H1 (cell line): ENCODE data around the gene NCKAP1.

ENCODE experiments used
- CTCF ChIP-seq, 3 experiments: IDR thresholded peaks; 1 replicate in 2 of 3; 2 replicates in 1 of 3; pipeline versions ENCODE4 v1.5.1 to v1.6.1; 2011; ENCODE audit warnings: low read length in 3 of 3, mild to moderate bottlenecking in 3 of 3, inconsistent platforms in 2 of 3, low read depth in 1 of 3, moderate library complexity in 1 of 3; ENCODE audit not compliant: insufficient read depth in 1 of 3; ENCODE audit errors: control extremely low read depth in 1 of 3
- FOSL1 ChIP-seq: IDR thresholded peaks from 2 replicates; pipeline ENCODE4 v1.6.1; 2011; ENCODE audit warnings: mild to moderate bottlenecking, low read depth, low read length, moderate library complexity; ENCODE audit not compliant: insufficient read depth
- POLR2A ChIP-seq, 2 experiments: IDR thresholded peaks; 1 replicate in 1 of 2; 2 replicates in 1 of 2; pipeline ENCODE4 v1.6.1; 2011; ENCODE audit warnings: low read depth in 2 of 2, low read length in 2 of 2, mild to moderate bottlenecking in 2 of 2; ENCODE audit errors: control extremely low read depth in 1 of 2
- POLR2AphosphoS5 ChIP-seq: IDR thresholded peaks from 2 replicates; pipeline ENCODE4 v1.6.1; 2011; ENCODE audit warnings: low read depth, low read length
- RAD21 ChIP-seq, 2 experiments: IDR thresholded peaks in 1 of 2; conservative IDR thresholded peaks in 1 of 2; 2 replicates each; pipeline ENCODE4 v1.6.1; 2011; ENCODE audit warnings: low read depth in 2 of 2, low read length in 2 of 2, improper control_type of control experiment in 1 of 2, inconsistent platforms in 1 of 2, mild to moderate bottlenecking in 1 of 2, moderate library complexity in 1 of 2
- RFX5 ChIP-seq: IDR thresholded peaks from 2 replicates; pipeline ENCODE4 v1.6.1; 2011; ENCODE audit warnings: low read depth, low read length, improper control_type of control experiment, borderline replicate concordance

GRCh38 chr2:182949052-182949451 is 89.2 kb downstream of the NCKAP1 start:
- TF ChIP-seq RFX5 (no peak), RAD21 (IDR thresholded peaks at IDR 0.05 in 1 of 2, conservative IDR thresholded peaks at IDR 0.05 in 1 of 2; ENCODE audit: low read depth in 2 of 2, low read length in 2 of 2) (no peak), CTCF (IDR thresholded peaks at IDR 0.05; ENCODE audit: control extremely low read depth in 1 of 3, insufficient read depth in 1 of 3, low read depth in 1 of 3, low read length in 3 of 3) (no peak), POLR2AphosphoS5 (no peak), FOSL1 (no peak), POLR2A (IDR thresholded peaks at IDR 0.05; ENCODE audit: control extremely low read depth in 1 of 2, low read depth in 2 of 2, low read length in 2 of 2) (no peak)
